GM12878 (cell line): ENCODE results near the gene SCRN1.

Experiments used
- ATF3 ChIP-seq: IDR thresholded peaks from 2 replicates; pipeline ENCODE4 v1.6.1; 2011; ENCODE audit warnings: low read depth, mild to moderate bottlenecking, low read length, moderate library complexity, borderline replicate concordance; ENCODE audit errors: extremely low read depth
- BACH1 ChIP-seq: fragments of 450-650 bp; IDR thresholded peaks from 2 replicates; pipeline ENCODE4 v1.6.1; 2017; ENCODE audit warnings: mild to moderate bottlenecking, borderline replicate concordance
- BCLAF1 ChIP-seq: fragments of 450-650 bp; IDR thresholded peaks from 2 replicates; pipeline ENCODE4 v1.6.1; 2017; ENCODE audit warnings: antibody characterized with exemption, mild to moderate bottlenecking, moderate library complexity
- BMI1 ChIP-seq: fragments of 450-650 bp; IDR thresholded peaks from 2 replicates; pipeline ENCODE4 v1.6.1; 2016; ENCODE audit warnings: mild to moderate bottlenecking, moderate library complexity, borderline replicate concordance
- CTCF ChIP-seq, 3 experiments: IDR thresholded peaks in 2 of 3; conservative IDR thresholded peaks in 1 of 3; 2 replicates each; pipeline ENCODE4 v1.5.1; 2011; ENCODE audit warnings: low read depth in 3 of 3, low read length in 3 of 3, mild to moderate bottlenecking in 3 of 3, control low read depth in 2 of 3, moderate library complexity in 2 of 3, inconsistent platforms in 1 of 3, mixed read lengths in 1 of 3; ENCODE audit not compliant: control insufficient read depth in 2 of 3, insufficient read depth in 1 of 3; ENCODE audit errors: extremely low read depth in 1 of 3
- ETV6 ChIP-seq, 2 experiments: fragments of 450-650 bp in 1 of 2; IDR thresholded peaks in 1 of 2; conservative IDR thresholded peaks in 1 of 2; 2 replicates each; pipeline ENCODE4 v1.6.1; 2014; ENCODE audit warnings: antibody characterized with exemption in 1 of 2, borderline replicate concordance in 1 of 2, low read depth in 1 of 2, mild to moderate bottlenecking in 1 of 2, moderate library complexity in 1 of 2
- FOS ChIP-seq: IDR thresholded peaks from 3 replicates; pipeline ENCODE4 v1.6.1; 2011; ENCODE audit warnings: borderline replicate concordance; ENCODE audit not compliant: insufficient read length; ENCODE audit errors: extremely low read depth
- HDAC2 ChIP-seq: fragments of 200-600 bp; sonication (generic); IDR thresholded peaks from 2 replicates; pipeline ENCODE4 v1.6.1; 2017
- POLR2A ChIP-seq: IDR thresholded peaks from 2 replicates; pipeline ENCODE4 v1.6.1; 2011; ENCODE audit warnings: low read depth, mild to moderate bottlenecking, low read length
- RBBP5 ChIP-seq: fragments of 200-600 bp; sonication (generic); conservative IDR thresholded peaks from 2 replicates; pipeline ENCODE4 v1.6.1; 2016
- RELA ChIP-seq: fragments of 450-650 bp; IDR thresholded peaks from 2 replicates; pipeline ENCODE4 v1.8.0; 2014; ENCODE audit warnings: borderline replicate concordance; ENCODE audit not compliant: partially characterized antibody
- SREBF1 ChIP-seq: IDR thresholded peaks from 2 replicates; pipeline ENCODE4 v1.6.1; 2012; ENCODE audit warnings: mild to moderate bottlenecking, low read length

- no peak for TF ChIP-seq HDAC2
- no peak for TF ChIP-seq FOS
- no peak for TF ChIP-seq CTCF (IDR thresholded peaks at IDR 0.05 in 2 of 3, conservative IDR thresholded peaks at IDR 0.05 in 1 of 3; ENCODE audit: control insufficient read depth in 2 of 3, extremely low read depth in 1 of 3, insufficient read depth in 1 of 3, low read depth in 3 of 3, low read length in 3 of 3)
- TF ChIP-seq BMI1 = no peak
- TF ChIP-seq ATF3 = no peak
- TF ChIP-seq RELA = no peak
- no peak for TF ChIP-seq RBBP5
- no peak for TF ChIP-seq ETV6 (conservative IDR thresholded peaks at IDR 0.05 in 1 of 2, IDR thresholded peaks at IDR 0.05 in 1 of 2; ENCODE audit: borderline replicate concordance in 1 of 2, low read depth in 1 of 2)
- TF ChIP-seq BACH1 = no peak
- TF ChIP-seq BCLAF1 = no peak
- no peak for TF ChIP-seq POLR2A
- no peak for TF ChIP-seq SREBF1
Measured at GRCh38 chr7:29965030-29965429, 24.6 kb downstream of the SCRN1 start.
